GM18867 (cell line): ENCODE measurements around the gene GGACT.

Experiments used
- ATAC-seq: cut with Tn5 transposase; IDR thresholded peaks from one replicate; pipeline ENCODE4 v1.9.1; 2021; ENCODE audit warnings: mild to moderate bottlenecking, moderate library complexity; ENCODE audit not compliant: unreplicated experiment

The GGACT gene

GRCh38 chr13:100552755-100553154 lies 35.8 kb downstream of the GGACT start:
- ATAC-seq: no peak

- no peak for ATAC-seq
Observed at GRCh38 chr13:100549316-100549715, 39.3 kb downstream of the GGACT start.

GRCh38 chr13:100547791-100548201 lies 40.8 kb downstream of the GGACT start:
- no peak for ATAC-seq

- ATAC-seq: no peak
Observed at GRCh38 chr13:100546713-100547405, 41.7 kb downstream of the GGACT start.

GRCh38 chr13:100545684-100546061 lies 42.9 kb downstream of the GGACT start:
- no peak for ATAC-seq

GRCh38 chr13:100544866-100545683 lies 43.5 kb downstream of the GGACT start:
- no peak for ATAC-seq

- ATAC-seq: no peak
Observed at GRCh38 chr13:100543872-100544602, 44.6 kb downstream of the GGACT start.

- peak; percentile 97 for ATAC-seq
Observed at GRCh38 chr13:100542826-100543156, 45.8 kb downstream of the GGACT start.

GRCh38 chr13:100541897-100542825 lies 46.4 kb downstream of the GGACT start:
- no peak for ATAC-seq

- ATAC-seq: no peak
Observed at GRCh38 chr13:100540621-100541020, 48.0 kb downstream of the GGACT start.

GRCh38 chr13:100537951-100538462 lies 50.6 kb downstream of the GGACT start:
- ATAC-seq: no peak

- ATAC-seq: no peak
Observed at GRCh38 chr13:100537486-100537885, 51.1 kb downstream of the GGACT start.

- no peak for ATAC-seq
Observed at GRCh38 chr13:100536643-100537180, 51.9 kb downstream of the GGACT start.

- no peak for ATAC-seq
Observed at GRCh38 chr13:100535426-100536135, 53.0 kb downstream of the GGACT start.

GRCh38 chr13:100534911-100535310 lies 53.7 kb downstream of the GGACT start:
- no peak for ATAC-seq

- ATAC-seq: no peak
Observed at GRCh38 chr13:100534147-100534843, 54.3 kb downstream of the GGACT start.

- ATAC-seq: no peak
Observed at GRCh38 chr13:100533588-100534041, 55.0 kb downstream of the GGACT start.

GRCh38 chr13:100532836-100533435 lies 55.7 kb downstream of the GGACT start:
- ATAC-seq: no peak
